H9 (cell line): ENCODE measurements around the gene DGCR8. TPM values are rescaled to one million over a fixed set of nuclear protein-coding genes. Genes with fewer than 3 reads are reported as not detected.

Experiments used
- DNase-seq: peaks from one replicate; pipeline ENCODE4 v3.0.0-alpha.2; 2017
- H2AFZ ChIP-seq: one replicate; pipeline ENCODE4 v1.6.1; 2013; ENCODE audit warnings: mild to moderate bottlenecking, low read length, control low read depth, moderate library complexity
- H2AK5ac ChIP-seq: 2 replicates; pipeline ENCODE4 v1.6.1; 2013; ENCODE audit warnings: low read length, control low read depth, mixed read lengths; ENCODE audit not compliant: insufficient read length
- H2BK120ac ChIP-seq: one replicate; pipeline ENCODE4 v1.6.1; 2013; ENCODE audit warnings: low read depth, mild to moderate bottlenecking, low read length, control low read depth, inconsistent platforms; ENCODE audit not compliant: poor library complexity, severe bottlenecking
- H2BK12ac ChIP-seq: 2 replicates; pipeline ENCODE4 v1.6.1; 2013; ENCODE audit warnings: low read length, control low read depth, mixed read lengths, low read depth; ENCODE audit not compliant: insufficient read length
- H2BK15ac ChIP-seq: 2 replicates; pipeline ENCODE4 v1.6.1; 2013; ENCODE audit warnings: low read depth, low read length, control low read depth
- H2BK20ac ChIP-seq: one replicate; pipeline ENCODE4 v1.6.1; 2013; ENCODE audit warnings: low read depth, mild to moderate bottlenecking, low read length, control low read depth, inconsistent platforms; ENCODE audit not compliant: poor library complexity, severe bottlenecking
- H2BK5ac ChIP-seq: 2 replicates; pipeline ENCODE4 v1.6.1; 2013; ENCODE audit warnings: low read length, control low read depth, mixed read lengths; ENCODE audit not compliant: insufficient read length
- H3K14ac ChIP-seq: 2 replicates; pipeline ENCODE4 v1.6.1; 2013; ENCODE audit warnings: low read length, control low read depth; ENCODE audit not compliant: insufficient read depth
- H3K18ac ChIP-seq: 2 replicates; pipeline ENCODE4 v1.6.1; 2013; ENCODE audit warnings: low read depth, mild to moderate bottlenecking, mixed read lengths, low read length, control low read depth; ENCODE audit not compliant: insufficient read length
- H3K23ac ChIP-seq: 2 replicates; pipeline ENCODE4 v1.6.1; 2013; ENCODE audit warnings: low read length, control low read depth, mixed read lengths, low read depth; ENCODE audit not compliant: insufficient read length
- H3K23me2 ChIP-seq: 2 replicates; pipeline ENCODE4 v1.6.1; 2013; ENCODE audit warnings: low read depth, mild to moderate bottlenecking, mixed read lengths, low read length, control low read depth; ENCODE audit not compliant: insufficient read length, poor library complexity, severe bottlenecking
- H3K27ac ChIP-seq: 2 replicates; pipeline ENCODE4 v1.5.1; 2013; ENCODE audit warnings: low read length, control low read depth, mixed read lengths, low read depth; ENCODE audit not compliant: insufficient read length
- H3K27me3 ChIP-seq: 2 replicates; pipeline ENCODE4 v1.6.1; 2013; ENCODE audit warnings: low read length, control low read depth, inconsistent platforms; ENCODE audit not compliant: insufficient read depth
- H3K4ac ChIP-seq: 2 replicates; pipeline ENCODE4 v1.6.1; 2013; ENCODE audit warnings: low read depth, mild to moderate bottlenecking, control low read depth, inconsistent platforms, low read length, moderate library complexity
- H3K4me1 ChIP-seq: 2 replicates; pipeline ENCODE4 v1.6.1; 2013; ENCODE audit warnings: low read length, control low read depth, inconsistent platforms; ENCODE audit not compliant: insufficient read depth
- H3K4me2 ChIP-seq: 2 replicates; pipeline ENCODE4 v1.6.1; 2013; ENCODE audit warnings: low read length, control low read depth, mixed read lengths; ENCODE audit not compliant: insufficient read length, insufficient read depth
- H3K56ac ChIP-seq: 2 replicates; pipeline ENCODE4 v1.6.1; 2013; ENCODE audit warnings: low read depth, mild to moderate bottlenecking, mixed read lengths, low read length, control low read depth; ENCODE audit not compliant: insufficient read length
- H3K79me1 ChIP-seq: 2 replicates; pipeline ENCODE4 v1.6.1; 2013; ENCODE audit warnings: low read depth, mild to moderate bottlenecking, moderate library complexity, low read length, control low read depth, inconsistent platforms; ENCODE audit not compliant: insufficient read depth, poor library complexity, severe bottlenecking
- H3K79me2 ChIP-seq: 2 replicates; pipeline ENCODE4 v1.6.1; 2013; ENCODE audit warnings: low read length, control low read depth, inconsistent platforms; ENCODE audit not compliant: insufficient read depth
- H3K9ac ChIP-seq: 2 replicates; pipeline ENCODE4 v1.6.1; 2013; ENCODE audit warnings: low read length, control low read depth, mixed read lengths; ENCODE audit not compliant: insufficient read length; ENCODE audit errors: extremely low read depth
- H3K9me3 ChIP-seq: one replicate; pipeline ENCODE4 v1.6.1; 2013; ENCODE audit warnings: low read depth, low read length, inconsistent platforms; ENCODE audit not compliant: control insufficient read depth
- H3T11ph ChIP-seq: one replicate; pipeline ENCODE4 v1.6.1; 2013; ENCODE audit warnings: mild to moderate bottlenecking, low read length, control low read depth, inconsistent platforms
- H4K20me1 ChIP-seq: one replicate; pipeline ENCODE4 v1.6.1; 2013; ENCODE audit not compliant: control insufficient read depth, insufficient read length, insufficient read depth
- H4K5ac ChIP-seq: 2 replicates; pipeline ENCODE4 v1.6.1; 2013; ENCODE audit warnings: low read depth, mild to moderate bottlenecking, mixed read lengths, low read length, control low read depth; ENCODE audit not compliant: insufficient read length
- H4K8ac ChIP-seq: replicated peaks from 2 replicates; pipeline ENCODE4 v1.6.1; 2013; ENCODE audit warnings: low read length, control low read depth, mixed read lengths, low read depth; ENCODE audit not compliant: insufficient read length
- H4K91ac ChIP-seq: 2 replicates; pipeline ENCODE4 v1.6.1; 2013; ENCODE audit warnings: low read depth, mild to moderate bottlenecking, moderate library complexity, mixed read lengths, low read length, control low read depth; ENCODE audit not compliant: insufficient read length
- H3K27ac Mint-ChIP-seq, 3 experiments: 2 replicates in 2 of 3; 3 replicates in 1 of 3; pipeline ENCODE4 v1.8.0; 2020 to 2021; ENCODE audit warnings: mixed read lengths in 3 of 3, mild to moderate bottlenecking in 1 of 3, moderate library complexity in 1 of 3
- H3K27me3 Mint-ChIP-seq: 2 replicates; pipeline ENCODE4 v1.8.0; 2021; ENCODE audit warnings: low read depth, mild to moderate bottlenecking, moderate library complexity, mixed read lengths
- H3K36me3 Mint-ChIP-seq, 3 experiments: 2 replicates in 2 of 3; 3 replicates in 1 of 3; pipeline ENCODE4 v1.8.0; 2020 to 2021; ENCODE audit warnings: low read depth in 3 of 3, mixed read lengths in 3 of 3; ENCODE audit not compliant: insufficient read depth in 1 of 3
- H3K4me1 Mint-ChIP-seq, 2 experiments: 2 replicates each; pipeline ENCODE4 v1.8.0; 2020; ENCODE audit warnings: mixed read lengths in 2 of 2
- H3K4me3 Mint-ChIP-seq, 2 experiments: 2 replicates in 1 of 2; 3 replicates in 1 of 2; pipeline ENCODE4 v1.8.0; 2020 to 2021; ENCODE audit warnings: mild to moderate bottlenecking in 2 of 2, mixed read lengths in 2 of 2, moderate library complexity in 1 of 2
- H3K9me3 Mint-ChIP-seq, 2 experiments: 2 replicates in 1 of 2; 3 replicates in 1 of 2; pipeline ENCODE4 v1.8.0; 2020; ENCODE audit warnings: mild to moderate bottlenecking in 2 of 2, mixed read lengths in 2 of 2, moderate library complexity in 1 of 2
- WGBS: extraction: QIAGEN DNeasy Blood & Tissue Kit; methylation state at CpG from one replicate; pipeline ENCODE4 v1.1.7; 2013; ENCODE audit warnings: missing lambda C conversion rate, low lambda C conversion rate, mixed read lengths; ENCODE audit not compliant: insufficient read length; ENCODE audit errors: extremely low coverage; 5-methylcytosine and 5-hydroxymethylcytosine counted together
- total RNA-seq: library from RNA; stranded (reverse); gene quantifications from 2 replicates; pipeline ENCODE4 v1.2.1, GENCODE V29; 2021
- TF ChIP-seq, protein P1 (sequence below): fragments of 200-600 bp; sonication (generic); conservative IDR thresholded peaks from 3 replicates; pipeline ENCODE4 v1.8.0; 2021; ENCODE audit warnings: antibody characterized with exemption, mild to moderate bottlenecking

The DGCR8 gene
- total RNA-seq, 1 experiment from 2014 or later = 74.5 TPM

DNA sequence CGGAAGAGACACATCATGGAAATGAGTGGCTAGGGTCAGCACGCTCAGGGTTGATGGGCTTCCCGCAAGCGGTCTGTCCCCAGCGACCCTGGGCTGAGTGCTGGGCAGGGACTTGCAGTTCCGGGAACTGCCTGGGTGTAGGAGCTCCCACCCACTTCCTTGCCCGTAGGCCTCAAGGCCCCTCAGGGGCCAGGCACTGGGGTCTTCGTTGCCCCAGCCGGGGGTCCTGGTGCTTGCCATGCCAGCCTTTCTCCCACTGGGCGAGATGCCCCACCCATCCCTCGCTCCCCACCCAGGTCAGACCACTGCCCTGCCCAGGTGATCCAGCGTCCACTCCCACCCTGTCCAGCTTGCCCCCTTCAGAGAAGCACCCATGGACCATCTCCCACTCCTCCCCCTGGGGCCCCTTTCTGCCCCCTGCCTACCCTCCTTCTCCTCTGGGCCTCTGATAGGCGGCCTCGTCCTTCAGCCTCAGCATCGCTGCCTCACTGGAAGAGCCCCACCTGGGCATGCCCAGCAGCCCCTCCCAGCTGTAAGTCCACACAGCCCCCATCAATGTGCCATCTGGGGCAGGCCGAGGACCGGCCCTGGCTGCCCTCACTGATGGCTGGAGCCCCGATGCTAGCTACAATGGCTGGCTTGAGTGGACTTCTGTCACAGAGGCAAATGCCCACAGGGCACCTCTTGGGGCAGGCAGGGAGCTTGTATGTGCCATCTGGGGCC is 17.8 kb upstream of the DGCR8 start:
- Histone ChIP-seq H3K23ac (no peak overlapping the region), H3K56ac (no peak overlapping the region), H3K18ac (no peak overlapping the region), H3K27ac (no peak overlapping the region), H2BK20ac (no peak overlapping the region), H3K27me3 (no peaks in the 10 kb centered on the region), H3K23me2 (no peaks in the 10 kb centered on the region), H3K9ac (no peak overlapping the region), H3K79me1 (no peaks in the 10 kb centered on the region), H4K91ac (no peak overlapping the region), H2BK5ac (no peak overlapping the region), H2BK120ac (no peak overlapping the region), H3K9me3 (no peaks in the 10 kb centered on the region), H4K20me1 (no peaks in the 10 kb centered on the region), H4K5ac (no peak overlapping the region), H3K4me2 (no peak overlapping the region), H3K14ac (no peak overlapping the region), H3K4me1 (no peaks in the 10 kb centered on the region), H2AK5ac (no peak overlapping the region), H2AFZ (no peak overlapping the region), H2BK12ac (no peak overlapping the region), H3T11ph (no peak overlapping the region), H3K4ac (no peak overlapping the region), H2BK15ac (no peak overlapping the region), H4K8ac (no peak overlapping the region), H3K79me2 (no peaks in the 10 kb centered on the region)
- Mint-ChIP-seq H3K4me3 (peak overlapping the region in 1 of 2 experiments; percentile 38; a peak in 1 of 5 replicates), H3K27ac (peak overlapping the region in 1 of 3 experiments; percentile 34; a peak in 1 of 7 replicates), H3K9me3 (no peaks in the 10 kb centered on the region), H3K27me3 (no peaks in the 10 kb centered on the region; the same call in 1 of the 2 replicates), H3K36me3 (peaks cover 0 to 5% (median 3%) of the 10 kb centered on the region in 3 experiments; a peak in 2 of 7 replicates), H3K4me1 (no peaks in the 10 kb centered on the region)
- no peak for DNase-seq
- TF ChIP-seq, protein P1, sequence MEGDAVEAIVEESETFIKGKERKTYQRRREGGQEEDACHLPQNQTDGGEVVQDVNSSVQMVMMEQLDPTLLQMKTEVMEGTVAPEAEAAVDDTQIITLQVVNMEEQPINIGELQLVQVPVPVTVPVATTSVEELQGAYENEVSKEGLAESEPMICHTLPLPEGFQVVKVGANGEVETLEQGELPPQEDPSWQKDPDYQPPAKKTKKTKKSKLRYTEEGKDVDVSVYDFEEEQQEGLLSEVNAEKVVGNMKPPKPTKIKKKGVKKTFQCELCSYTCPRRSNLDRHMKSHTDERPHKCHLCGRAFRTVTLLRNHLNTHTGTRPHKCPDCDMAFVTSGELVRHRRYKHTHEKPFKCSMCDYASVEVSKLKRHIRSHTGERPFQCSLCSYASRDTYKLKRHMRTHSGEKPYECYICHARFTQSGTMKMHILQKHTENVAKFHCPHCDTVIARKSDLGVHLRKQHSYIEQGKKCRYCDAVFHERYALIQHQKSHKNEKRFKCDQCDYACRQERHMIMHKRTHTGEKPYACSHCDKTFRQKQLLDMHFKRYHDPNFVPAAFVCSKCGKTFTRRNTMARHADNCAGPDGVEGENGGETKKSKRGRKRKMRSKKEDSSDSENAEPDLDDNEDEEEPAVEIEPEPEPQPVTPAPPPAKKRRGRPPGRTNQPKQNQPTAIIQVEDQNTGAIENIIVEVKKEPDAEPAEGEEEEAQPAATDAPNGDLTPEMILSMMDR = no peak
- WGBS = no CpG with 5 or more reads among the region's 18 CpGs
